ENCODE data around the gene KCNMA1.

Gene KCNMA1

GRCh38 chr10:77086081-77086480, 551.5 kb downstream of the KCNMA1 start:
- no peak for DNase-seq

- DNase-seq, result no peak
Measured at GRCh38 chr10:77085344-77085743, 552.3 kb downstream of the KCNMA1 start.

GRCh38 chr10:77084431-77085144, 553.0 kb downstream of the KCNMA1 start:
- no peak for DNase-seq

GRCh38 chr10:77082601-77083252, 554.9 kb downstream of the KCNMA1 start:
- DNase-seq, result no peak

- no peak for DNase-seq
Measured at GRCh38 chr10:77081481-77081891, 556.1 kb downstream of the KCNMA1 start.

- DNase-seq, result no peak
Measured at GRCh38 chr10:77080361-77081027, 557.1 kb downstream of the KCNMA1 start.

- no peak for DNase-seq
Measured at GRCh38 chr10:77079592-77080300, 557.9 kb downstream of the KCNMA1 start.

GRCh38 chr10:77077316-77077945, 560.2 kb downstream of the KCNMA1 start:
- no peak for DNase-seq

- no peak for DNase-seq
Measured at GRCh38 chr10:77075926-77076325, 561.7 kb downstream of the KCNMA1 start.

- no peak for DNase-seq
Measured at GRCh38 chr10:77074104-77074624, 563.4 kb downstream of the KCNMA1 start.

- no peak for DNase-seq
Measured at GRCh38 chr10:77073663-77073960, 564.0 kb downstream of the KCNMA1 start.

- DNase-seq, result no peak
Measured at GRCh38 chr10:77072836-77073662, 564.6 kb downstream of the KCNMA1 start.

- no peak for DNase-seq
Measured at GRCh38 chr10:77072361-77072835, 565.2 kb downstream of the KCNMA1 start.

- DNase-seq, result no peak
Measured at GRCh38 chr10:77071956-77072355, 565.7 kb downstream of the KCNMA1 start.

GRCh38 chr10:77071001-77071511, 566.6 kb downstream of the KCNMA1 start:
- DNase-seq, result no peak

- DNase-seq, result no peak
Measured at GRCh38 chr10:77070346-77070745, 567.3 kb downstream of the KCNMA1 start.

GRCh38 chr10:77068969-77069368, 568.6 kb downstream of the KCNMA1 start:
- DNase-seq, result no peak

GRCh38 chr10:77068272-77068671, 569.3 kb downstream of the KCNMA1 start:
- DNase-seq, result no peak

- no peak for DNase-seq
Measured at GRCh38 chr10:77062381-77062780, 575.2 kb downstream of the KCNMA1 start.

GRCh38 chr10:77060913-77061312, 576.7 kb downstream of the KCNMA1 start:
- no peak for DNase-seq

GRCh38 chr10:77056650-77057049, 581.0 kb downstream of the KCNMA1 start:
- no peak for DNase-seq

- no peak for DNase-seq
Measured at GRCh38 chr10:77052593-77052992, 585.0 kb downstream of the KCNMA1 start.

All from NCI-H1092 treated with DMSO at 0.1 percent for 48 hours (cell line).